VCaP (cell line): Measurements from ENCODE around the gene MS4A6E.

Experiments
- H3K27ac ChIP-seq: fragments of 450-650 bp; 2 replicates; pipeline ENCODE4 v1.5.1; 2017
- CTCF ChIP-seq: fragments of 450-650 bp; conservative IDR thresholded peaks from 2 replicates; pipeline ENCODE4 v1.5.1; 2017; ENCODE audit warnings: mild to moderate bottlenecking, moderate library complexity

MS4A6E gene

DNA sequence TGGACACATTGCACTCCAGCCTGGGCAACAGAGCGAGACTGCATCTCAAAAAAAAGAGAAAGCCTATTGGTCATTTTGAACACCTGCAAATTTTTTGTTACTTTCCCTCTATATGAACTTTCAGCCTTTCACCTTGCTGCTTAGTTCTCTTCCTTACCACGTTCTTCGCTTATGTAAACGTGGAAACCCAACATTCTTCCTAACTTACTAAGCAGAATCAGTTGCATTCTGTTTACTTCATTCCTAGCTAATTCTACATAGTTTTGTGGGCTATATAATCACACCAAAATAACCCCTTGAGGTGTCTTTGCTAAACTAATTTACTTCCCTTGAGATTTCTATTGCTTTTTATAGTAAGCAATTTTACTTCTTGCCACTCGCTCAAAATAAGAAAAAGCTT lies 23.4 kb upstream of the MS4A6E start:
- no peak overlapping the region for H3K27ac ChIP-seq
- no peak for TF ChIP-seq CTCF

- TF ChIP-seq CTCF, result no peak
- H3K27ac ChIP-seq, result no peak overlapping the region
These were observed 21.0 kb upstream of the MS4A6E start for GRCh38 chr11:60305906-60306619.

DNA sequence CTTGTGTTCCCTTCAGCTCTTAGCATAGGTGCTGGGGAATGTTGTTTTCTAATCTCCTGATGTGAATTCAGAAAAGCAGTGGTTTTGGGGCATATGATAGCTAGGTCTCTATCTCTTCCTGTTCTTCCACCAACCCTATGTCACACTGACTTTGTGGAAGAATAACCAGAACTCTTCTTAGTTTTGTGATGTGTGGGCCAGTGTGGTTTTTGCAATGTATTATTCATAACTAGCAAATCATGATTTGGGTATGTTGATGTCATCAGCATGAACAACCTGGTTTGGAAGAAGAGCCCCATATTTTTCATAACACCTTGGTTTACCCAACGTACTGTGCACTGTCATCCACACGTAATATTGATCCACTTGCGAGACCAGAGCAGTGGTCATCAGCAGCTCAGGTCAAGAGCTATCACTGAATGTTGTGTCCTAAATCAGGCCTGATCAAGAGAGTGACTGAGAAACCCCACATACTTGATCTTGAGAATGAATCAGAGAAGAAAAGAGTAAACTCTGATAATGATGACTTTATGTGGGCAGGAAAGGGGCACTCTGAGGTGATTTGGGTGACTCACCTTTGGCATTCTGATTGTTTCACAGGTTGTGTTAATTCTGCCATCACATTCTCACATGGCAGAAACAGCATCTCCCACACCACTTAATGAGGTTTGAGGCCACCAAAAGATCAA lies 19.4 kb upstream of the MS4A6E start:
- H3K27ac ChIP-seq, result no peak overlapping the region

DNA sequence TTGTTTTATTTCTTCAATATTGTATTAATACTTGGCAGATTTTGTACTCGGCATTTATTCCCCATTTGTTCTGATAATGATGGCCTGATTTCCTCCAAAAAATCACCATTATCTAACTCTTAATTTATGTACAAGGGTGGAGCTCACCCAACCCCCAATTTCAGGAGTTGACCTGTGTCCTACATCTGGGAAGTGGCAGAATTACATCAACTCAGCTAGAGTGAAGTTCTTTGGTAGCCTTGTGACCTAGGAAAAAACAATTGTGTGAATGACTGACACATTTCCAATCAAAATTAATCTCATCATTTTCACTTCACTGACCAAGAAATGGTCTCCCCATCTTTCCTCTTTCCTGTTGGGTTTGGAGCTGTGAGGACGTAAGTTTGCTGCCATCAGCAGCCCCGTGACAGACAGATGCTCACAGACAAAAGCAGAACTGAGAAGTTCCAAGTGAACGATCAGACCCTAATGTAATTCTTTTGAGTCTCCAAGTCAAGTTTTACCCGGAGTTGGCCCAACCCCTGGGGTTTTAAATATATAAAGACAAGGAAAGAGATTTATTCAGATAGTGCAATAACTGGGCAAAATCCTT lies 16.6 kb upstream of the MS4A6E start:
- no peak for TF ChIP-seq CTCF
- H3K27ac ChIP-seq, result no peak overlapping the region

More for the DNA sequence above, 19.4 kb upstream of the MS4A6E start:
- TF ChIP-seq CTCF, result no peak

DNA sequence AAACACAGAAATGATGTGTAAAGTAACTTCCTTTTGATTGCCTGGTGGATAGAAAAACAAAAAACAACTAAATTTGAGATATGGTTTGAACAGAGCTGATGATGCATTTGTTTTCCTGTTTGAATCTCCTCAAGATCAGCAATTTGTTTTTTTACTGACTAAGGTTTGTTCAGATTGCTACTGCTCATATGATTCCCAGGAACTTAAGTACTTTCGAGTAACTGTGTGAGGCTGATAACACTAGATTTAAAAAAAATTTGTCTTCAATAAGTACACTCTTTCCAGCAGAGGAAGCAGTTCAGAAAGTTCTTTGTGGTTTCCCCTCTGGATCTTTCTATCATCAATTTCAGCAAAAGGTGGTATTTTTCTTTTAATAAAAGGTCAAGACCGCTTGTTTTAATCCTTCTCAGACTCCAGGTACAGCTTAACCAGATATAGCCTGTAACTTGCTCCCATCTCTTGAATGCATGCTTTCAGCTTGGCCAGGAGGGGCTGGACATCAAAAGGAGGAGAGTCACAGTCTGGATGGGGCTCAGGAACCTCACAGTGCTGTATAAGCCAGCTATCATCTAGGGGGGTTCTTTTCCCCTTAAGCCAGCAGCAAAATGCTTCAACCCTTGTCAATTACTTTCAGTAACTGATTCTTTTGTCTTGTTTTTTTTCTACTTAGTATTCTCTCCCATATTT lies 12.3 kb upstream of the MS4A6E start:
- TF ChIP-seq CTCF, result no peak
- no peak overlapping the region for H3K27ac ChIP-seq

- no peak for TF ChIP-seq CTCF
- H3K27ac ChIP-seq, result no peak overlapping the region
These were observed 11.2 kb upstream of the MS4A6E start for GRCh38 chr11:60315871-60316270.

DNA sequence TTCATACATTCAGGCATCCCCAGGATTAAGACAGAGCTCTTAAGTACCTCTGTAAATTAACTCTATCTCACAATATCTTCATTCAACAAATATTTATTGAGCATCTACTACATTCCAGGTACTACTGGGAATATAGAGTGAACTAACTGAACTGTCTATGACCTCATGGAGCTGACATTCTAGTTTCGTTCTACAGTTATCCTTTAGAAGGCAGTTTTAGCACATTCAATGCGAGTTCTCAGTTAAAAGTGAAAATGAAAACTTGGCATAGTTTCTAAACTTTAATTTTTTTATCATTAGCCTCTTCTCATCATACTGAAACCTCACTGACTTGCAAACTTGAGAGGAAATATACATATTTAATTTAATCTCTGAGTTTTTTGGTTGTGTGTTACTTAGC lies 10.7 kb upstream of the MS4A6E start:
- H3K27ac ChIP-seq, result no peak overlapping the region
- TF ChIP-seq CTCF, result no peak
